ENCODE measurements around the gene TUBE1. TPM values are rescaled to one million over a fixed set of nuclear protein-coding genes. Genes with fewer than 3 reads are reported as not detected.

TUBE1 gene
- total RNA-seq, 1 experiment from 2014 or later = 11.6 TPM

GRCh38 chr6:112032728-112033127, 54.6 kb downstream of the TUBE1 start:
- no peak overlapping the region for H3K18ac ChIP-seq (ENCODE audit: insufficient read length, low read depth, low read length)
- H3K9ac ChIP-seq (ENCODE audit: extremely low read depth, insufficient read length, low read length) = no peak overlapping the region
- no peak overlapping the region for H2AFZ ChIP-seq (ENCODE audit: low read length)
- no peak overlapping the region for H2BK15ac ChIP-seq (ENCODE audit: low read depth, low read length)
- Mint-ChIP-seq H3K27me3 (ENCODE audit: low read depth) (peaks cover 6% of the 10 kb centered on the region), H3K9me3 (no peaks in the 10 kb centered on the region), H3K4me3 (no peak overlapping the region), H3K4me1 (peaks cover 9 to 10% of the 10 kb centered on the region in 2 experiments; a peak in 3 of 4 replicates), H3K27ac (no peak overlapping the region), H3K36me3 (ENCODE audit: insufficient read depth in 1 of 3, low read depth in 3 of 3) (no peaks in the 10 kb centered on the region)
- H3K14ac ChIP-seq (ENCODE audit: insufficient read depth, low read length) = no peak overlapping the region
- H4K5ac ChIP-seq (ENCODE audit: insufficient read length, low read depth, low read length) = no peak overlapping the region
- no peak for TF ChIP-seq CTCF (conservative IDR thresholded peaks at IDR 0.05)
- H4K8ac ChIP-seq (replicated peaks; ENCODE audit: insufficient read length, low read depth, low read length) = no peak overlapping the region
- no peaks in the 10 kb centered on the region for H3K27me3 ChIP-seq (ENCODE audit: insufficient read depth, low read length)
- H2AK5ac ChIP-seq (ENCODE audit: insufficient read length, low read length) = no peak overlapping the region
- no peak overlapping the region for H2BK20ac ChIP-seq (ENCODE audit: low read depth, low read length, poor library complexity, severe bottlenecking)
- H3K4me2 ChIP-seq (ENCODE audit: insufficient read depth, insufficient read length, low read length) = no peak overlapping the region
- no peak overlapping the region for H3T11ph ChIP-seq (ENCODE audit: low read length)
- no peak for DNase-seq
- no peak overlapping the region for H2BK120ac ChIP-seq (ENCODE audit: low read depth, low read length, poor library complexity, severe bottlenecking)
- no peaks in the 10 kb centered on the region; the same call in 1 of the 2 replicates for H3K4me1 ChIP-seq (ENCODE audit: insufficient read depth, low read length)
- WGBS (ENCODE audit: extremely low coverage, insufficient read length, low lambda C conversion rate) = no CpG with 5 or more reads among the region's 6 CpGs
- no peak overlapping the region for H4K91ac ChIP-seq (ENCODE audit: insufficient read length, low read depth, low read length)
- H3K56ac ChIP-seq (ENCODE audit: insufficient read length, low read depth, low read length) = no peak overlapping the region
- H3K4ac ChIP-seq (ENCODE audit: low read depth, low read length) = no peak overlapping the region
- H2BK5ac ChIP-seq (ENCODE audit: insufficient read length, low read length) = no peak overlapping the region
- no peaks in the 10 kb centered on the region for H3K9me3 ChIP-seq (ENCODE audit: control insufficient read depth, low read depth, low read length)
- no peaks in the 10 kb centered on the region for H4K20me1 ChIP-seq (ENCODE audit: control insufficient read depth, insufficient read depth, insufficient read length)
- no peak overlapping the region for H3K23ac ChIP-seq (ENCODE audit: insufficient read length, low read depth, low read length)
- no peaks in the 10 kb centered on the region for H3K79me2 ChIP-seq (ENCODE audit: insufficient read depth, low read length)
- no peaks in the 10 kb centered on the region for H3K79me1 ChIP-seq (ENCODE audit: insufficient read depth, low read depth, low read length, poor library complexity, severe bottlenecking)
- no peak overlapping the region for H2BK12ac ChIP-seq (ENCODE audit: insufficient read length, low read depth, low read length)
- H3K27ac ChIP-seq (ENCODE audit: insufficient read length, low read depth, low read length) = no peak overlapping the region
- H3K23me2 ChIP-seq (ENCODE audit: insufficient read length, low read depth, low read length, poor library complexity, severe bottlenecking) = no peaks in the 10 kb centered on the region

All from H9 (cell line).